ENCODE data around the gene SRSF3. TPM values are rescaled to one million over a fixed set of nuclear protein-coding genes. Genes with fewer than 3 reads are reported as not detected.
A peak's percentile ranks its signal among the peaks of the same experiment; 100 is the strongest.

SRSF3 gene
- total RNA-seq, 2 donors from 2014 or later, result 493 to 536 TPM

DNA sequence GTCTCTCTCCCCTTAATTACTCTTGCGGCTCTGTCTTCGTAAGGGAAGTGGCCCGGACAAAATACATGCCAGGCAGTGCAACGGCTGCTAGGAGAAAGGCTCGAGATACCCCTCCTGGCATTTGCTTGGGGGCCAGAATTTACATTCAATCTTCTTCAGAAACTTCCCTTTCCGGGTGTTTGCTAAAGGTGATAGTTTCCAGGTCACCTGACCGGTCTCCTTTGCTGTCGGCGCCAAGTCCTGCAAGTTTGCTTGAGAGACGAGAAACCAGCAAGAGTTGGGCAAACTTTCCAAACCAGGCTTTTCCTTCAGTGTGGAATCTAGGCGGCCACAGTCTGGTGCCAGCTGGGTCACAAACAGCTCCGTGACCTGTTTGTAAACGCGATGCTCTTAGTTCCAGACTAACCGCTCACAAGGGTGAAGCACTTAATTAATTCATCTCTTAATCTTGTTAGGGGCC lies 563 bp upstream of the SRSF3 start:
- Mint-ChIP-seq H3K36me3 (ENCODE audit: low read depth) (peaks cover 43% of the 10 kb centered on the region), H3K9me3 (peaks cover 2% of the 10 kb centered on the region), H3K4me3 (peak overlapping the region; percentile 91), H3K4me1 (peaks cover 13% of the 10 kb centered on the region), H3K27ac (peak overlapping the region; percentile 100), H3K27me3 (ENCODE audit: insufficient read depth) (no peaks in the 10 kb centered on the region)
- TF ChIP-seq, protein P1, sequence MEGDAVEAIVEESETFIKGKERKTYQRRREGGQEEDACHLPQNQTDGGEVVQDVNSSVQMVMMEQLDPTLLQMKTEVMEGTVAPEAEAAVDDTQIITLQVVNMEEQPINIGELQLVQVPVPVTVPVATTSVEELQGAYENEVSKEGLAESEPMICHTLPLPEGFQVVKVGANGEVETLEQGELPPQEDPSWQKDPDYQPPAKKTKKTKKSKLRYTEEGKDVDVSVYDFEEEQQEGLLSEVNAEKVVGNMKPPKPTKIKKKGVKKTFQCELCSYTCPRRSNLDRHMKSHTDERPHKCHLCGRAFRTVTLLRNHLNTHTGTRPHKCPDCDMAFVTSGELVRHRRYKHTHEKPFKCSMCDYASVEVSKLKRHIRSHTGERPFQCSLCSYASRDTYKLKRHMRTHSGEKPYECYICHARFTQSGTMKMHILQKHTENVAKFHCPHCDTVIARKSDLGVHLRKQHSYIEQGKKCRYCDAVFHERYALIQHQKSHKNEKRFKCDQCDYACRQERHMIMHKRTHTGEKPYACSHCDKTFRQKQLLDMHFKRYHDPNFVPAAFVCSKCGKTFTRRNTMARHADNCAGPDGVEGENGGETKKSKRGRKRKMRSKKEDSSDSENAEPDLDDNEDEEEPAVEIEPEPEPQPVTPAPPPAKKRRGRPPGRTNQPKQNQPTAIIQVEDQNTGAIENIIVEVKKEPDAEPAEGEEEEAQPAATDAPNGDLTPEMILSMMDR (conservative IDR thresholded peaks at IDR 0.05), result no peak
- Histone ChIP-seq H3K9me3 (ENCODE audit: control insufficient read depth, low read length) (no peaks in the 10 kb centered on the region), H3K27me3 (ENCODE audit: control insufficient read depth, insufficient read depth, low read length, poor library complexity, severe bottlenecking) (no peaks in the 10 kb centered on the region), H3K36me3 (ENCODE audit: control insufficient read depth, insufficient read depth, low read length) (peaks cover 37% of the 10 kb centered on the region), H3K27ac (ENCODE audit: low read depth, low read length) (peak overlapping the region; percentile 99), H3K9ac (ENCODE audit: extremely low read depth, low read length, poor library complexity, severe bottlenecking) (peak overlapping the region; percentile 100), H3K4me1 (ENCODE audit: control insufficient read depth, insufficient read depth, low read length) (no peaks in the 10 kb centered on the region), H3K4me3 (ENCODE audit: low read length) (peak overlapping the region; percentile 96)
- DNase-seq, result peak; percentile 82
- 2 to 4% methylated on average over 10 to 15 of the region's 15 CpGs for WGBS, 2 experiments (ENCODE audit: insufficient coverage in 1 of 2, insufficient read length in 1 of 2)

GRCh38 chr6:36594816-36595643 lies 868 bp downstream of the SRSF3 start:
- Mint-ChIP-seq H3K4me3 (peak overlapping the region; percentile 91), H3K27ac (peak overlapping the region; percentile 100), H3K36me3 (ENCODE audit: low read depth) (peaks cover 57% of the 10 kb centered on the region), H3K9me3 (peaks cover 2% of the 10 kb centered on the region), H3K27me3 (ENCODE audit: insufficient read depth) (no peaks in the 10 kb centered on the region), H3K4me1 (peaks cover 25% of the 10 kb centered on the region)
- DNase-seq, result no peak
- TF ChIP-seq, protein P1 (conservative IDR thresholded peaks at IDR 0.05), result no peak
- peak overlapping the region; percentile 100 for H3K9ac ChIP-seq (ENCODE audit: extremely low read depth, low read length, poor library complexity, severe bottlenecking)
- peak overlapping the region; percentile 99 for H3K27ac ChIP-seq (ENCODE audit: low read depth, low read length)
- 0% methylated on average over 7 to 15 of the region's 15 CpGs for WGBS, 2 experiments (ENCODE audit: insufficient coverage in 1 of 2, insufficient read length in 1 of 2)
- no peaks in the 10 kb centered on the region for H3K9me3 ChIP-seq (ENCODE audit: control insufficient read depth, low read length)
- peaks cover 51% of the 10 kb centered on the region for H3K36me3 ChIP-seq (ENCODE audit: control insufficient read depth, insufficient read depth, low read length)
- H3K27me3 ChIP-seq (ENCODE audit: control insufficient read depth, insufficient read depth, low read length, poor library complexity, severe bottlenecking), result no peaks in the 10 kb centered on the region
- H3K4me3 ChIP-seq (ENCODE audit: low read length), result peak overlapping the region; percentile 96
- H3K4me1 ChIP-seq (ENCODE audit: control insufficient read depth, insufficient read depth, low read length), result peaks cover 3% of the 10 kb centered on the region

DNA sequence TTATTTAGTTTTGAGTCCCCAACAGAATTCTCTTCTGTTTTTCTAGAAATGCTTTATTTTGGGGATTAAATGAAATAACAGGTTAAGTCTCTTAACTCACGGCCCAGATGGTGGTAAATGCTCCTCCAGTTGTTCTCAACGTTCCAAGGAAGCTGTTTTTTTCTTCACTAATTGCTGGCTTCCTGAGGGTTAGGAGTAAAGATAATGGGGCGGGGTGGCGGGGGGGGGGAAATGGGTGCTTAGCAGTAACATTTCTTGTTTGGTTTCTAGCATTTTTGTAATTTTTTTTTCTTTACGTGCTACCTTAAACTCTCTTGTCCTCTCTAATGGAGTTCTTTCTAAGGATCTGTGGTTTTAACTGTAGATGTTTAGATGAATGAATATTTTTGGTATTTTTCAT lies 2.2 kb downstream of the SRSF3 start:
- peak overlapping the region; percentile 91 for H3K4me3 Mint-ChIP-seq
- no peaks in the 10 kb centered on the region for H3K27me3 Mint-ChIP-seq (ENCODE audit: insufficient read depth)
- peaks cover 2% of the 10 kb centered on the region for H3K9me3 Mint-ChIP-seq
- H3K27ac ChIP-seq (ENCODE audit: low read depth, low read length), result peak overlapping the region; percentile 48
- 0% methylated on average over 2 to 3 of the region's 5 CpGs for WGBS, 2 experiments (ENCODE audit: insufficient coverage in 1 of 2, insufficient read length in 1 of 2)
- peak overlapping the region; percentile 100 for H3K27ac Mint-ChIP-seq
- no peaks in the 10 kb centered on the region for H3K9me3 ChIP-seq (ENCODE audit: control insufficient read depth, low read length)
- peaks cover 65% of the 10 kb centered on the region for H3K36me3 ChIP-seq (ENCODE audit: control insufficient read depth, insufficient read depth, low read length)
- no peak for DNase-seq
- H3K9ac ChIP-seq (ENCODE audit: extremely low read depth, low read length, poor library complexity, severe bottlenecking), result peak overlapping the region; percentile 100
- H3K36me3 Mint-ChIP-seq (ENCODE audit: low read depth), result peaks cover 69% of the 10 kb centered on the region
- H3K4me3 ChIP-seq (ENCODE audit: low read length), result peak overlapping the region; percentile 96
- TF ChIP-seq, protein P1 (conservative IDR thresholded peaks at IDR 0.05), result no peak
- H3K27me3 ChIP-seq (ENCODE audit: control insufficient read depth, insufficient read depth, low read length, poor library complexity, severe bottlenecking), result no peaks in the 10 kb centered on the region
- peaks cover 28% of the 10 kb centered on the region for H3K4me1 Mint-ChIP-seq
- peaks cover 5% of the 10 kb centered on the region for H3K4me1 ChIP-seq (ENCODE audit: control insufficient read depth, insufficient read depth, low read length)
